ENCODE measurements around the gene MAP3K3.

MAP3K3 gene

GRCh38 chr17:63652106-63652505, 29.9 kb downstream of the MAP3K3 start:
- no peak for DNase-seq (ENCODE audit: low read depth in 2 of 2)

GRCh38 chr17:63653050-63653449, 30.8 kb downstream of the MAP3K3 start:
- no peak for DNase-seq (ENCODE audit: low read depth in 2 of 2)

- no peak for DNase-seq (ENCODE audit: low read depth in 2 of 2)
Observed at GRCh38 chr17:63657786-63658185, 35.6 kb downstream of the MAP3K3 start.

- DNase-seq (ENCODE audit: low read depth in 2 of 2), result no peak
Observed at GRCh38 chr17:63658366-63658765, 36.1 kb downstream of the MAP3K3 start.

GRCh38 chr17:63659850-63660249, 37.6 kb downstream of the MAP3K3 start:
- DNase-seq (ENCODE audit: low read depth in 2 of 2), result no peak

- no peak for DNase-seq (ENCODE audit: low read depth in 2 of 2)
Observed at GRCh38 chr17:63665527-63666214, 43.5 kb downstream of the MAP3K3 start.

- no peak for DNase-seq (ENCODE audit: low read depth in 2 of 2)
Observed at GRCh38 chr17:63672856-63673255, 50.6 kb downstream of the MAP3K3 start.

GRCh38 chr17:63675231-63675606, 53.0 kb downstream of the MAP3K3 start:
- no peak for DNase-seq (ENCODE audit: low read depth in 2 of 2)

GRCh38 chr17:63675607-63676546, 53.7 kb downstream of the MAP3K3 start:
- no peak for DNase-seq (ENCODE audit: low read depth in 2 of 2)

- DNase-seq (ENCODE audit: low read depth in 2 of 2), result no peak
Observed at GRCh38 chr17:63676584-63676983, 54.4 kb downstream of the MAP3K3 start.

- no peak for DNase-seq (ENCODE audit: low read depth in 2 of 2)
Observed at GRCh38 chr17:63679214-63679613, 57.0 kb downstream of the MAP3K3 start.

GRCh38 chr17:63680700-63681099, 58.5 kb downstream of the MAP3K3 start:
- no peak for DNase-seq (ENCODE audit: low read depth in 2 of 2)

- no peak for DNase-seq (ENCODE audit: low read depth in 2 of 2)
Observed at GRCh38 chr17:63681530-63681929, 59.3 kb downstream of the MAP3K3 start.

- no peak for DNase-seq (ENCODE audit: low read depth in 2 of 2)
Observed at GRCh38 chr17:63682441-63682840, 60.2 kb downstream of the MAP3K3 start.

GRCh38 chr17:63682981-63683380, 60.8 kb downstream of the MAP3K3 start:
- no peak for DNase-seq (ENCODE audit: low read depth in 2 of 2)

GRCh38 chr17:63685041-63685440, 62.8 kb downstream of the MAP3K3 start:
- DNase-seq (ENCODE audit: low read depth in 2 of 2), result no peak

GRCh38 chr17:63685578-63685977, 63.4 kb downstream of the MAP3K3 start:
- no peak for DNase-seq (ENCODE audit: low read depth in 2 of 2)

- DNase-seq (ENCODE audit: low read depth in 2 of 2), result no peak
Observed at GRCh38 chr17:63686138-63686685, 64.0 kb downstream of the MAP3K3 start.

- DNase-seq (ENCODE audit: low read depth in 2 of 2), result no peak
Observed at GRCh38 chr17:63688396-63689020, 66.3 kb downstream of the MAP3K3 start.

- no peak for DNase-seq (ENCODE audit: low read depth in 2 of 2)
Observed at GRCh38 chr17:63689479-63689878, 67.3 kb downstream of the MAP3K3 start.

GRCh38 chr17:63692195-63692816, 70.1 kb downstream of the MAP3K3 start:
- DNase-seq (ENCODE audit: low read depth in 2 of 2), result no peak
